ENCODE measurements around the gene CD160. TPM values are rescaled to one million over a fixed set of nuclear protein-coding genes. Genes with fewer than 3 reads are reported as not detected.

CD160 gene
- total and polyA plus RNA-seq, 2 of the 13 experiments (the other 11 are each of a cell fraction or from before 2014, with no cell fraction given), result 0.09 TPM; not detected in 1

DNA sequence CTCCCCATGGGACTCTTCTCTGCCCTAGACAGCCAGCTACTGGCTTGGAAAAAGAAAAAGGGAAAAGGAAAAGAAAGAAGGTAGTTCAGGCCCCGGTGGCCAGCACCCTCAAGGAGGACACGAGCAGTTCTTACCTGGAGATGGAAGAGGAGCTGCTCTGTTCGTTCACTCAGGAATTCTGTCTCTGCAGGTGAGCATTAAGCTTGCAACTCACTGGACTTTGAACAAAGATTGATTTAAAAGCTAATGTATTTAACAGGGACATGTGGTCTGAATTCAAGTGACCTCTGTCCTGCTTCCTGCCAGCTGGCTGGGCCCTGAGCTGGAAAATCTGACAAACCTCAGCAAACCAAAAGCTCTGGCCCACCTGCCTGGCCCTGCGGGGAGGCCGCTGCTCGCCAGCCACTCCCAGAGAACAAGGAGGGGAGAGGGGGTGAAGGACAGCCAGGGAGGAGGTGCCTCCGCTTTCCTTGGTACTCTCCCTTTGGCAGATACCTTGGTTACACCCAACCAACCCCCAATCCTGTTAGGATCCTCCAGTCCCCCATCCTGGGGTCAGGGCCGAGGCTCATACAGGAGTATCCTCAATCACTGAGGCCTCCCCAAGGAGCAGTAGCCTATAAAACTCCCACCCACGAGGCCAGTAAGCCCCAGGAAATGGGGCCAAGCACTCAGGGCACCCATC lies 12.0 kb upstream of the CD160 start, which contains the start of gene PDZK1 (continued):
- TF ChIP-seq TEAD3 (CRISPR knock-in tag; optimal IDR thresholded peaks at IDR 0.05; ENCODE audit: borderline replicate concordance) (peak; percentile 75), ZNF232 (CRISPR knock-in tag; IDR thresholded peaks at IDR 0.05; ENCODE audit: borderline replicate concordance) (0 out of 2 replicates have a peak, but pooled peaks have one; percentile 71), ZNF263 (CRISPR knock-in tag; IDR thresholded peaks at IDR 0.05) (peak; percentile 15; the same call in 1 of the 2 replicates), CEBPG (CRISPR knock-in tag; IDR thresholded peaks at IDR 0.05) (no peak), ZGPAT (CRISPR knock-in tag; IDR thresholded peaks at IDR 0.05) (peak; percentile 71), FOXK1 (CRISPR knock-in tag; IDR thresholded peaks at IDR 0.05; ENCODE audit: borderline replicate concordance, low read depth) (peak; percentile 30; the same call in 1 of the 2 replicates), ZNF138 (CRISPR knock-in tag; IDR thresholded peaks at IDR 0.05; ENCODE audit: low read depth) (no peak), KDM2A (CRISPR knock-in tag; IDR thresholded peaks at IDR 0.05; ENCODE audit: borderline replicate concordance, low read depth) (0 out of 2 replicates have a peak, but pooled peaks have one; percentile 38), ZNF792 (CRISPR knock-in tag; IDR thresholded peaks at IDR 0.05) (peak; percentile 66; the same call in 1 of the 2 replicates), RFXAP (CRISPR knock-in tag; IDR thresholded peaks at IDR 0.05; ENCODE audit: borderline replicate concordance) (0 out of 2 replicates have a peak, but pooled peaks have one; percentile 47), ZNF607 (CRISPR knock-in tag; IDR thresholded peaks at IDR 0.05; ENCODE audit: borderline replicate concordance) (peak; percentile 78; the same call in 1 of the 2 replicates), SP140L (CRISPR knock-in tag; IDR thresholded peaks at IDR 0.05; ENCODE audit: borderline replicate concordance) (0 out of 2 replicates have a peak, but pooled peaks have one; percentile 57), ZNF235 (CRISPR knock-in tag; IDR thresholded peaks at IDR 0.05; ENCODE audit: borderline replicate concordance) (no peak), BORCS8-MEF2B (CRISPR knock-in tag; IDR thresholded peaks at IDR 0.05) (0 out of 2 replicates have a peak, but pooled peaks have one; percentile 14), ZSCAN25 (CRISPR knock-in tag; IDR thresholded peaks at IDR 0.05) (0 out of 2 replicates have a peak, but pooled peaks have one; percentile 31), GATAD1 (CRISPR knock-in tag; IDR thresholded peaks at IDR 0.05) (0 out of 2 replicates have a peak, but pooled peaks have one; percentile 24), GFI1 (CRISPR knock-in tag; IDR thresholded peaks at IDR 0.05; ENCODE audit: borderline replicate concordance) (peak; percentile 93)
- TF ChIP-seq, protein P1, sequence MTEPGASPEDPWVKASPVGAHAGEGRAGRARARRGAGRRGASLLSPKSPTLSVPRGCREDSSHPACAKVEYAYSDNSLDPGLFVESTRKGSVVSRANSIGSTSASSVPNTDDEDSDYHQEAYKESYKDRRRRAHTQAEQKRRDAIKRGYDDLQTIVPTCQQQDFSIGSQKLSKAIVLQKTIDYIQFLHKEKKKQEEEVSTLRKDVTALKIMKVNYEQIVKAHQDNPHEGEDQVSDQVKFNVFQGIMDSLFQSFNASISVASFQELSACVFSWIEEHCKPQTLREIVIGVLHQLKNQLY (CRISPR knock-in tag; IDR thresholded peaks at IDR 0.05), result peak; percentile 57; the same call in 1 of the 2 replicates
- TF ChIP-seq, protein P2, sequence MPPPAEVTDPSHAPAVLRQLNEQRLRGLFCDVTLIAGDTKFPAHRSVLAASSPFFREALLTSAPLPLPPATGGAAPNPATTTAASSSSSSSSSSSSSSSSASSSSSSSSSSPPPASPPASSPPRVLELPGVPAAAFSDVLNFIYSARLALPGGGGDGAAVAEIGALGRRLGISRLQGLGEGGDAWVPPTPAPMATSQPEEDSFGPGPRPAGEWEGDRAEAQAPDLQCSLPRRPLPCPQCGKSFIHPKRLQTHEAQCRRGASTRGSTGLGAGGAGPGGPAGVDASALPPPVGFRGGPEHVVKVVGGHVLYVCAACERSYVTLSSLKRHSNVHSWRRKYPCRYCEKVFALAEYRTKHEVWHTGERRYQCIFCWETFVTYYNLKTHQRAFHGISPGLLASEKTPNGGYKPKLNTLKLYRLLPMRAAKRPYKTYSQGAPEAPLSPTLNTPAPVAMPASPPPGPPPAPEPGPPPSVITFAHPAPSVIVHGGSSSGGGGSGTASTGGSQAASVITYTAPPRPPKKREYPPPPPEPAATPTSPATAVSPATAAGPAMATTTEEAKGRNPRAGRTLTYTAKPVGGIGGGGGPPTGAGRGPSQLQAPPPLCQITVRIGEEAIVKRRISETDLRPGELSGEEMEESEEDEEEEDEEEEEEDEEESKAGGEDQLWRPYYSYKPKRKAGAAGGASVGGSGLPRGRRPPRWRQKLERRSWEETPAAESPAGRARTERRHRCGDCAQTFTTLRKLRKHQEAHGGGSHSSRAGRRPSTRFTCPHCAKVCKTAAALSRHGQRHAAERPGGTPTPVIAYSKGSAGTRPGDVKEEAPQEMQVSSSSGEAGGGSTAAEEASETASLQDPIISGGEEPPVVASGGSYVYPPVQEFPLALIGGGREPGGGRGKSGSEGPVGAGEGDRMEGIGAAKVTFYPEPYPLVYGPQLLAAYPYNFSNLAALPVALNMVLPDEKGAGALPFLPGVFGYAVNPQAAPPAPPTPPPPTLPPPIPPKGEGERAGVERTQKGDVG (CRISPR knock-in tag; IDR thresholded peaks at IDR 0.05; ENCODE audit: borderline replicate concordance), result no peak
- TF ChIP-seq, protein P3, sequence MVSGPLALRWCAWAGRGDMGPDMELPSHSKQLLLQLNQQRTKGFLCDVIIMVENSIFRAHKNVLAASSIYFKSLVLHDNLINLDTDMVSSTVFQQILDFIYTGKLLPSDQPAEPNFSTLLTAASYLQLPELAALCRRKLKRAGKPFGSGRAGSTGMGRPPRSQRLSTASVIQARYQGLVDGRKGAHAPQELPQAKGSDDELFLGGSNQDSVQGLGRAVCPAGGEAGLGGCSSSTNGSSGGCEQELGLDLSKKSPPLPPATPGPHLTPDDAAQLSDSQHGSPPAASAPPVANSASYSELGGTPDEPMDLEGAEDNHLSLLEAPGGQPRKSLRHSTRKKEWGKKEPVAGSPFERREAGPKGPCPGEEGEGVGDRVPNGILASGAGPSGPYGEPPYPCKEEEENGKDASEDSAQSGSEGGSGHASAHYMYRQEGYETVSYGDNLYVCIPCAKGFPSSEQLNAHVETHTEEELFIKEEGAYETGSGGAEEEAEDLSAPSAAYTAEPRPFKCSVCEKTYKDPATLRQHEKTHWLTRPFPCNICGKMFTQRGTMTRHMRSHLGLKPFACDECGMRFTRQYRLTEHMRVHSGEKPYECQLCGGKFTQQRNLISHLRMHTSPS (CRISPR knock-in tag; IDR thresholded peaks at IDR 0.05; ENCODE audit: low read depth), result no peak
- TF ChIP-seq, protein P4, sequence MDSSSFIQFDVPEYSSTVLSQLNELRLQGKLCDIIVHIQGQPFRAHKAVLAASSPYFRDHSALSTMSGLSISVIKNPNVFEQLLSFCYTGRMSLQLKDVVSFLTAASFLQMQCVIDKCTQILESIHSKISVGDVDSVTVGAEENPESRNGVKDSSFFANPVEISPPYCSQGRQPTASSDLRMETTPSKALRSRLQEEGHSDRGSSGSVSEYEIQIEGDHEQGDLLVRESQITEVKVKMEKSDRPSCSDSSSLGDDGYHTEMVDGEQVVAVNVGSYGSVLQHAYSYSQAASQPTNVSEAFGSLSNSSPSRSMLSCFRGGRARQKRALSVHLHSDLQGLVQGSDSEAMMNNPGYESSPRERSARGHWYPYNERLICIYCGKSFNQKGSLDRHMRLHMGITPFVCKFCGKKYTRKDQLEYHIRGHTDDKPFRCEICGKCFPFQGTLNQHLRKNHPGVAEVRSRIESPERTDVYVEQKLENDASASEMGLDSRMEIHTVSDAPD (CRISPR knock-in tag; IDR thresholded peaks at IDR 0.05), result peak; percentile 28; the same call in 1 of the 2 replicates
